ENCODE results near the gene TDRD10.

TDRD10 gene

GRCh38 chr1:154553056-154554030 lies 51.3 kb downstream of the TDRD10 start:
- DNase-seq (ENCODE audit: low read depth) = no peak

GRCh38 chr1:154556422-154556821 lies 54.4 kb downstream of the TDRD10 start:
- no peak for DNase-seq (ENCODE audit: low read depth)

DNA sequence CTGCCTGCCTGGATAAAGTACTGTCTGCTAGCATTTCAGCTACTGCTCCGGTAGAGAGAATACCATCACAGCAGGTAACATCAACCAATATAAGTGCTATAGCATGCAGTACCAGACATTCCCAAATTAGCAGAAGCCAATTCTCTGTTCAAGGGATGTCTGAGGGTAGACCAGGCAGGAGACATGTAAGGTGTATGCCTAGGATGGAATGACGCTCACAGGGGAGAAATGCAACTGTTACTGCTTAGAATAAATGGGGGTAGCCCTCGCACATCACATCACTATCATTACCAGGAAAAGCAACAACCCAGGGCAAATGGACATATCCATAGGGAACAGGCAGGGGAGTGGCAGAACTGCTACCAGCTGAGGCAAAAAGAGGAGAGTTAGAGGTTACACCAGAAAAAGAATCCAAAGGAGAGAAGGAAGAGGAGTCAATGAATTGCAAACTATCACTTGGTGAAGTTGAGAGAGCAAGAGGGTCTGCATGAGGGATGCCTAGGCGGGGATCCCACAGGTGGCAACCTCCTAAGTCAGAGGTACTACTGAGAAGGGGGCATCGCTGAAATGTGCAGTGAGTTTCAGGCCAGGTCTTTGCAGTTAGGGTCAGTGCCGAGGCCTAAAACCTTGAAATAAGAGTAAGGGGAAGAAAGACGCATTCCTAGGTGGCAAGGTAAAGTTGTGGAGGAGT lies 55.4 kb downstream of the TDRD10 start:
- DNase-seq (ENCODE audit: low read depth) = no peak

- no peak for DNase-seq (ENCODE audit: low read depth)
Observed at GRCh38 chr1:154557939-154558719, 56.1 kb downstream of the TDRD10 start, which contains the start of gene UBE2Q1. TSS of gene UBE2Q1 (minus strand) at chr1:154558662. CDS start at chr1:154558553, 109 bp downstream.

DNA sequence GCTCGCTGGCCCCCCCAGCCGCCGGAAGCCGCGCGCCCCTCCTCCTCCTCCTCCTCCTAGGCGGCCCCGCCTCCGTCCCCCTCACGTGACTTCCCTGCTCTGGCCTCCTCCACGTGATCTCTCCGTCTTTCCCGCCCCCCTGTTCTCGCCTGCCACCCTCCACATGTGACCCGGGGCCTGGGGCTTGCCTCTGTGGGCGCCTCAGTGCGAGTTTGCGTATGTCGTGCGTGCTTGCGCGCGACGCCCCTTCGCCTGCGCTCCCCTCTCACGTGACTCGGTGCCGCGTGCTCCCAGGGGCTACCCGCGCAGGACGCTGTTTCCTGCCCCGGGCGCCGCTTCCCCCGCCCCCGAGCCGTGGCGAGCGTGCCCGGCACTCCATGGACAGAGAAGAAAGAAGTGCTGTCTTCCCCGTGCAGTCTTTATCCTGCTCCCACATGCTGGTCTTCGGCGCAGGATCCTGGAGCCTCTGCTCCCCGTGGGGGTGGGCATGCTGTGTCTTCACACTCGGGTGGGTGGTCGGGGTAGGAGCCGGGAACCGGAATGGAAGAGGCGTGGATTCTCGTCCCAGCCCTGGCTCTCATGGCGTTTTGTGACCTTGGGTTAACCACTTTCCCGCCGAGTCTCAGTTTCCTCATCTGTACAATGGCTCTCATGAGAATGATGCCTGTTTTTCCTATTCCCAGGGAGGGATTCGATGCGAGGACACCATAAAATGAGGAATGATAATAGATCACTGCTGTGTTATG lies 56.9 kb downstream of the TDRD10 start:
- DNase-seq (ENCODE audit: low read depth) = peak; percentile 97

GRCh38 chr1:154559466-154560044 lies 57.5 kb downstream of the TDRD10 start:
- peak; percentile 77 for DNase-seq (ENCODE audit: low read depth)

DNA sequence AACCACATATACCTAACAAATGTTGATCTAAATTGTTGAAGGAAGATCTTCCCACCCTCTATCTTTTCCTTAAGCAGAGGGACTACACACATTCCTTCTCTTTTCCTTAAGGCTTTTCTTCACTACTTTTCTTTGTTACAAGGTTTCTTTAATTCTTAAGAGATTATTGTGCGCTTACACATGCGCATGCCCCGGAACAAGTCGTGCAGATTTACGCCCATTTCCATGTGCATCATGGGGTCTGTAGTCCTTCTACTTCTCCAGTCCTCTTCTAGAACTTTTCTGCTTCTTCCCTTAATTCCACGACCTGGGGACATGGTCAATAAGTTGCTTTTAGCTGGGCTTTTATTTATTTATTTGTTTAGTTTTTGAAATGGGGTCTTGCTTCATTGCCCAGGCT lies 63.9 kb downstream of the TDRD10 start:
- DNase-seq (ENCODE audit: low read depth) = no peak

DNA sequence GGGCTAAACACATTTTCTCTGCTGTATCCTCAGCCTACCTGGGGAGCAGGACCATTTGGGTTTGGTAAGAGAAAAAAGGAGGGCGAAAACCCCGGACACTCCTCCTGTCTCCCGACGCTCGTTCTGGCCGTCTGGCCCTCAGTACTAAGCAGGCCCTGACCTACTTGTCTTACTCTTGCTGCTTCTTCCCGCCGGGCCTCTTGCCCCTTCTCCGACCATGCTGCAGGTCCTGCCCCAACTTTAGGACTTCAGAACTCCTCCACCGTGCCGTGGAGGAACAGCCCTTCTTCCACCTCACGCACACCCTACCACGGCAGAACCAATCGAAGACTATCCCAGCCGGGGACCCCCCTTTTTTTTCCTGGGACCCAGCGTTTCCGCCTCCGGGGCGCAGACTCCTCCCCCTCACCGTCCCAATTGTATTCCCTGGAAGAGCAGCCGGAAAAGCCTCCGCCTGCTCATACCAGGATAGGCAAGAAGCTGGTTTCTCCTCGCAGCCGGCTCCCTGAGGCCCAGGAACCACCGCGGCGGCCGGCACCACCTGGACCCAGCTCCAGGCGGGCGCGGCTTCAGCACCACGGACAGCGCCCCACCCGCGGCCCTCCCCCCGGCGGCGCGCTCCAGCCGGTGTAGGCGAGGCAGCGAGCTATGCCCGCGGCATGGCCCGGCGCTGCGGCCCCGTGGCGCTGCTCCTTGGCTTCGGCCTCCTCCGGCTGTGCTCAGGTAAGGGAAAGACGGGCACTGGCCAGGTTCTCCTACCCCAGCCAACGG lies 65.6 kb downstream of the TDRD10 start, which contains the start of gene CHRNB2:
Gene CHRNB2, plus strand, starts transcription at position 393 of the 771 bp plus-strand sequence. Its CDS starts 267 bp downstream, at position 660.
- peak; percentile 10 for DNase-seq (ENCODE audit: low read depth)

DNA sequence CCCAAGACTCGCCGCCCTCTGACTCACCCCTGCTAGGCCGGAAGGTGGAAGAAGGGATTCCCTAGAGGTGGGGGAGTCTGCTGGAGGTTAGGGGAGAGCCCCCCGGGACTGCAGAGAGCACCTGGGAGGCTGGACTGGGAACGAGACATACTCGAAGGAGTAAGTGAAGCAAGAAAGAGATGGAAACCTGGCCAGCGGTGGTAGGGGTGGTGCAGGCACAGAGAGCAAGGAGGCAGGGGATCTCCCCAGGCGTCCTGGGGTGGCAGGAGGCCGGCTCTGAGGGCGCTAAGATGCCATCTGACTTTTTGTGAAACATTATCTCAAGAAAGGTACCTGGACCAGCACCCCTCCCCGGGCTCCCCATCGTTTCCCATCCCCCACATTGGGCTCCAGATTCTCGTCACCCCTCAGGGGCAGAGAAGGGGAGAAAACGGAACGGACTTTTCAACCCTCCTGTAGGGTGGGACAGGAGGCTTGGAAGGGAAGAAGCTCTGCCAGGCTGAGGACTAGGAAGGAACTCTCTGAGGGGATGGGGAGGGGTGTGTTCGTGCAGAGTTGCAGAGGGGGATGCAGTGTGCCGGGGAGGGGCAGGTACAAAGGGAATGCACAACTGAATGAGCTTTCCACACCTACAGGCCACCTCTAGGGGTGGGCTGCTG lies 66.3 kb downstream of the TDRD10 start:
- DNase-seq (ENCODE audit: low read depth) = no peak

GRCh38 chr1:154571244-154571963 lies 69.4 kb downstream of the TDRD10 start:
- no peak for DNase-seq (ENCODE audit: low read depth)

DNA sequence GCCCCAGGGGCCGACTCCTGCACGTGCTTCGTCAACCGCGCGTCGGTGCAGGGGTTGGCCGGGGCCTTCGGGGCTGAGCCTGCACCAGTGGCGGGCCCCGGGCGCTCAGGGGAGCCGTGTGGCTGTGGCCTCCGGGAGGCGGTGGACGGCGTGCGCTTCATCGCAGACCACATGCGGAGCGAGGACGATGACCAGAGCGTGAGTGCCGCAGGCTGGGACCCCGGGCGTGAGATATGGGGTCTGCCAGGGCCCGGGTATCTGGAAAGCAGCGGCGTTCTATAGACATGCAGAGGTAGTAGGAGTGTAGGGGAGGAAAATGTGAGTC lies 69.9 kb downstream of the TDRD10 start:
- DNase-seq (ENCODE audit: low read depth) = no peak

GRCh38 chr1:154572468-154573167 lies 70.6 kb downstream of the TDRD10 start:
- no peak for DNase-seq (ENCODE audit: low read depth)

GRCh38 chr1:154573168-154573510 lies 71.1 kb downstream of the TDRD10 start:
- no peak for DNase-seq (ENCODE audit: low read depth)

DNA sequence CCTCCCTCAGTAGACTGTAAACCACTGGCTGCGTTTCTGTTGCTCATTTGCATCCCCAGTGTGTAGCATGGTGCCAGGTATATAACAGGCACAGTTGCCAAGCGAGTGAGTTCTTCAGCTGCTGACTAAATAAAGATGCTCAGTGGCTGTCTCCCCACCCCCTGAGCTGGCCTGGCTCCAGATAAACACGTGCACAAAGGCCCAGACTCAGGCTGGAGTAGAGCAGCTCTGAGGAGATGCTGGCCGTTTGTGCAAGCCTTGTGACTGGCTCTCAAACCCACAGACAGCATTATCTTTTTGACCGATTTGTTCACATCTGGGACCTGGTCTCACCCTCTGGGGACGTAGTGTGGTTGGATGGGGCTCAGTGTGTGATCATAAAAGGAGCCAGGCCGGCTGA lies 72.7 kb downstream of the TDRD10 start:
- peak; percentile 8 for DNase-seq (ENCODE audit: low read depth)

- no peak for DNase-seq (ENCODE audit: low read depth)
Observed at GRCh38 chr1:154575147-154575927, 73.3 kb downstream of the TDRD10 start.

GRCh38 chr1:154575951-154576566 lies 74.0 kb downstream of the TDRD10 start:
- DNase-seq (ENCODE audit: low read depth) = no peak

DNA sequence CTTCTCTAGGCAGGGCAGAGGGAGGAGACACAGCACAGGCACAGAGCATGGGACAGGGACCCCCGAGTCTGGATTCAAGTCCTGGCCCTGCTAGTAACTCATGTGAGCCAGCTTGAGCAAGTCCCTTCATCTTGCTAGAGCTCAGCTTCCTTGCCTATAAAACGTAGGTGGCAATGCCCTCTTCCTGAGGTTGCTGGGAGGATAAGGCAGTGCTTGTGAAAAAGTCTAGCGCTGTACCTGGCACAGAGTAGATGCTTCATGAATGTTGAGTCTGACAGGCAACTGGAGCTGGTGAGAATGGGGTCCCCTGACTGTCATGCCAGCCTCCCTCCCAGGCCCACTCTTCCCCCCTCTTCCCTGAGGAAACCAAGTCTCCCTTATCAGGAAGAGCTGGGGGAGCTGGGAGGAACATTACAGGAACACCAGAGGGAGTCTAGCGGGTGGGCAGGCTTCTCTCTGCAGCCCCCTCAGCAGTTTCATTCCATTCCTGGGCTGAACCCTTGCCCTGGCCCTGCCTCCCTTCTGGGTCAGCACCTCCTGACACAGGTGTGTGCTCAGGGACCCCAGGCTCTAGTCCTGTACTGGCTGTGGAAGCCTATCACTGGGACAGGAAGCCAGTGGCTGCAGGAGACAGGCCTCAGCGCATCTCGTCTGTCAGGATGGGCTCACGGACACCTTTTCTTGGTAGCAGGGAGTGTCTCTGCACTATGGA lies 75.5 kb downstream of the TDRD10 start:
- no peak for DNase-seq (ENCODE audit: low read depth)

Data from GM04504 (cell line).